A673 (cell line): ENCODE data around the gene GADD45A. TPM values are rescaled to one million over a fixed set of nuclear protein-coding genes. Genes with fewer than 3 reads are reported as not detected.

ENCODE experiments used
- BruUV-seq: library from RNA; stranded (reverse); fragments of 400-500 nt; replicated peaks from 2 replicates; lab custom pipeline; 2021; lab: Mats Ljungman, UMichigan
- CTCF ChIA-PET: fragments of 300-600 bp; sonication (Branson Sonifier 250); formaldehyde crosslinking; loops from one replicate; lab custom pipeline; 2022; ENCODE audit warnings: antibody characterized with exemption; lab: Charles Lee
- POLR2A ChIA-PET: fragments of 300-600 bp; sonication (Branson Sonifier 250); formaldehyde crosslinking; loops from one replicate; lab custom pipeline; 2022; ENCODE audit warnings: antibody characterized with exemption; ENCODE audit not compliant: low non-redundant PET; lab: Charles Lee
- DNase-seq: peaks from one replicate; pipeline ENCODE4 v3.0.0-alpha.2; 2015; ENCODE audit warnings: low spot score
- H3K27ac ChIP-seq: fragments of 200-600 bp; sonication (generic); 2 replicates; pipeline ENCODE4 v1.5.1; 2016; ENCODE audit warnings: mixed run types, low read depth, mild to moderate bottlenecking, mixed read lengths, antibody characterized with exemption, low read length; ENCODE audit not compliant: poor library complexity, severe bottlenecking
- H3K27me3 ChIP-seq: fragments of 200-600 bp; sonication (generic); replicated peaks from 2 replicates; pipeline ENCODE4 v1.6.1; 2017; ENCODE audit warnings: mixed run types, low read depth, mild to moderate bottlenecking, mixed read lengths, antibody characterized with exemption, low read length; ENCODE audit not compliant: insufficient read depth, poor library complexity
- H3K36me3 ChIP-seq: fragments of 200-600 bp; sonication (generic); 2 replicates; pipeline ENCODE4 v1.6.1; 2016; ENCODE audit warnings: mixed run types, mild to moderate bottlenecking, mixed read lengths, antibody characterized with exemption, low read length; ENCODE audit not compliant: insufficient read depth, poor library complexity, severe bottlenecking
- H3K4me1 ChIP-seq: fragments of 200-600 bp; sonication (generic); 2 replicates; pipeline ENCODE4 v1.6.1; 2017; ENCODE audit warnings: mixed run types, mild to moderate bottlenecking, mixed read lengths, antibody characterized with exemption, low read length; ENCODE audit not compliant: insufficient read depth, poor library complexity, severe bottlenecking
- H3K4me3 ChIP-seq: fragments of 200-600 bp; sonication (generic); 2 replicates; pipeline ENCODE4 v1.5.1; 2016; ENCODE audit warnings: low read depth, mixed run types, mild to moderate bottlenecking, mixed read lengths, low read length; ENCODE audit not compliant: poor library complexity, severe bottlenecking
- H3K9me3 ChIP-seq: fragments of 200-600 bp; sonication (generic); 2 replicates; pipeline ENCODE4 v1.6.1; 2016; ENCODE audit warnings: mixed run types, low read depth, mild to moderate bottlenecking, mixed read lengths, antibody characterized with exemption, low read length; ENCODE audit not compliant: poor library complexity, severe bottlenecking
- EZH2 ChIP-seq: fragments of 200-600 bp; sonication (generic); IDR thresholded peaks from 2 replicates; pipeline ENCODE4 v1.6.1; 2017; ENCODE audit warnings: borderline replicate concordance, low read depth, mild to moderate bottlenecking, mixed read lengths, antibody characterized with exemption, low read length; ENCODE audit not compliant: poor library complexity, severe bottlenecking
- intact Hi-C: fragments of 100-400 bp; cut with micrococcal nuclease; formaldehyde crosslinking; loops from one replicate; pipeline ENCODE4 v1.10.0; 2022; ENCODE audit not compliant: unreplicated experiment
- total RNA-seq: library from RNA; stranded (reverse); gene quantifications from 2 replicates; pipeline ENCODE4 v1.2.3, GENCODE V29; 2021
- TF ChIP-seq, protein P1 (sequence below): fragments of 300-800, 200-600 bp; sonication (generic); conservative IDR thresholded peaks from 2 replicates; pipeline ENCODE4 v1.5.1; 2017; ENCODE audit warnings: low read depth, mild to moderate bottlenecking, antibody characterized with exemption, low read length, moderate library complexity, mixed read lengths

The GADD45A gene
- total RNA-seq, 1 experiment from 2014 or later = 39.7 TPM

DNA sequence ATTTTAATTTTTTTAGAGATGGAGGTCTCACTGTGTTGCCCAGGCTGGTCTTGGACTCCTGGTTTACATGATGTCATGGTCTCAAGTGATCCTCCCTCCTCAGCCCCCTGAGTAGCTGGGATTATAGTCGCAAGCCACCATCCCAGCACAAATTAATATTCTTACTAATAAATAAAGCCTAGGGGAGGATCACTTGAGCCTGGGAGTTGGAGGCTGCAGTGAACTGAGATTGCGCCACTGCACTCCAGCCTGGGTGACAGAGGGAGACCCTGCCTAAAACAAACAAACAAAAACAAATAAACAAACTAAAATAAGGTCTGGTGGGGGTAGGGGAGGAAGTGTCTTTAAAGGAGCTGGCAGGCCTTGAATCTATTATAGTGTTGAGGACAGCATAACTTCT lies 8.7 kb upstream of the GADD45A start:
- CTCF ChIA-PET = no interaction called here
- TF ChIP-seq EZH2 = no peak
- TF ChIP-seq, protein P1, sequence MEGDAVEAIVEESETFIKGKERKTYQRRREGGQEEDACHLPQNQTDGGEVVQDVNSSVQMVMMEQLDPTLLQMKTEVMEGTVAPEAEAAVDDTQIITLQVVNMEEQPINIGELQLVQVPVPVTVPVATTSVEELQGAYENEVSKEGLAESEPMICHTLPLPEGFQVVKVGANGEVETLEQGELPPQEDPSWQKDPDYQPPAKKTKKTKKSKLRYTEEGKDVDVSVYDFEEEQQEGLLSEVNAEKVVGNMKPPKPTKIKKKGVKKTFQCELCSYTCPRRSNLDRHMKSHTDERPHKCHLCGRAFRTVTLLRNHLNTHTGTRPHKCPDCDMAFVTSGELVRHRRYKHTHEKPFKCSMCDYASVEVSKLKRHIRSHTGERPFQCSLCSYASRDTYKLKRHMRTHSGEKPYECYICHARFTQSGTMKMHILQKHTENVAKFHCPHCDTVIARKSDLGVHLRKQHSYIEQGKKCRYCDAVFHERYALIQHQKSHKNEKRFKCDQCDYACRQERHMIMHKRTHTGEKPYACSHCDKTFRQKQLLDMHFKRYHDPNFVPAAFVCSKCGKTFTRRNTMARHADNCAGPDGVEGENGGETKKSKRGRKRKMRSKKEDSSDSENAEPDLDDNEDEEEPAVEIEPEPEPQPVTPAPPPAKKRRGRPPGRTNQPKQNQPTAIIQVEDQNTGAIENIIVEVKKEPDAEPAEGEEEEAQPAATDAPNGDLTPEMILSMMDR = no peak
- no peak for DNase-seq
- H3K9me3 ChIP-seq = no peaks in the 10 kb centered on the region
- H3K27me3 ChIP-seq = no peaks in the 10 kb centered on the region
- POLR2A ChIA-PET = no interaction called here
- intact Hi-C loops = no loop called here
- H3K4me3 ChIP-seq = no peak overlapping the region
- peaks cover 15% of the 10 kb centered on the region for H3K4me1 ChIP-seq
- BruUV-seq = no TSS peak
- H3K36me3 ChIP-seq = no peaks in the 10 kb centered on the region
- H3K27ac ChIP-seq = no peak overlapping the region

DNA sequence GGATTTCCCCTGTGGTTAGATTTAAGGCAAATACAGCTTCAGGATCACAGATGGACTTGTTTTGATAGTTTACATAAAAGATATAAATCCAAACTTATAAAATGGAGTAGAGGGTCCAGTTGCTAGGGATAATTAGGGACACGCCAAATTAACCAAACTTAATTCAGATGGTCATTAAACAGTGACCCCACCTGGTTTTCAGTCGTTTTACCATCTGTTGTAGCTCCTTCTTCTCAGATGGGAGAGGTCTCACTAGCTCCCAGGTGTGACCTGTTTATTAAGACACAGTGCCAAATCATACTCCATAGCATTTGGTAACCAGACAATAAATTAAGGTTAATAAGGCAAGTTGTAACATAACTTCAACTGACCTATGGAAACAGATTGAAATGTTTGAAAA lies 8.1 kb upstream of the GADD45A start:
- Histone ChIP-seq H3K36me3 (no peaks in the 10 kb centered on the region), H3K27ac (no peak overlapping the region), H3K4me3 (no peak overlapping the region), H3K4me1 (peaks cover 15% of the 10 kb centered on the region), H3K27me3 (no peaks in the 10 kb centered on the region), H3K9me3 (no peaks in the 10 kb centered on the region)
- TF ChIP-seq EZH2 = no peak
- TF ChIP-seq, protein P1 = no peak
- intact Hi-C loops = no loop called here
- no TSS peak for BruUV-seq
- DNase-seq = no peak
- POLR2A ChIA-PET = no interaction called here
- CTCF ChIA-PET = no interaction called here

DNA sequence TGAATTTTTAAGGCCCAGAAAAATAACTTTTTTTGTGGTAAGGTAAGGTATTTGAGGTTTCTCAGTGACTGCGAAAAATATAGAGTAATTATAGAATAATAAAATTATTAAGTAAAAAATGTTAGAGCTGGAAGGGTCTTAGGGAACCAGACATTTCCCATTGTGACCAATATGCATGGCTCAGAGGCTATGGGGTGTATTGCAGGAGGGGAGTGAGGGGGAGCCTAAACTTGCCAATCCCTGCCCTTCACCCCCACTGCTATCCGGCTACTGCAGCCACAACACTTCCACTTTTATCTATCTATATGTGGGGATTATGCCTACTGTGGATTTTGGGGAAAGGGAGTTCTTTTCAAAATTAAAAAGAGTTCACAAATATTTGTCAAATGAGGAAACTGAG lies 7.6 kb upstream of the GADD45A start:
- peaks cover 15% of the 10 kb centered on the region for H3K4me1 ChIP-seq
- intact Hi-C loops = no loop called here
- TF ChIP-seq EZH2 = no peak
- TF ChIP-seq, protein P1 = no peak
- no peak overlapping the region for H3K4me3 ChIP-seq
- no peaks in the 10 kb centered on the region for H3K27me3 ChIP-seq
- BruUV-seq = no TSS peak
- H3K9me3 ChIP-seq = no peaks in the 10 kb centered on the region
- no peaks in the 10 kb centered on the region for H3K36me3 ChIP-seq
- DNase-seq = no peak
- ChIA-PET POLR2A (no interaction called here), CTCF (no interaction called here)
- no peak overlapping the region for H3K27ac ChIP-seq
